Upper lobe of left lung (tissue), 4 donors: ENCODE measurements around the gene KATNA1.

Source experiments
- CTCF ChIP-seq, 6 experiments: fragments of 450-650 bp in 4 of 6; fragments of 200-600 bp in 2 of 6; sonication (generic) in 2 of 6; IDR thresholded peaks; one replicate each; pipeline ENCODE4 v1.5.1; 2016 to 2019; ENCODE audit warnings: antibody characterized with exemption in 6 of 6
- EP300 ChIP-seq, 4 donors: sonication (generic); formaldehyde crosslinking; IDR thresholded peaks; one replicate each; pipeline ENCODE4 v1.5.1; 2017; ENCODE audit warnings: antibody characterized with exemption in 4 of 4, control low read depth in 2 of 4
- POLR2A ChIP-seq, 4 donors: fragments of 450-650 bp; IDR thresholded peaks; one replicate each; pipeline ENCODE4 v1.5.1; 2016 to 2017; ENCODE audit warnings: antibody characterized with exemption in 4 of 4, mild to moderate bottlenecking in 2 of 4
- POLR2AphosphoS5 ChIP-seq, 2 donors: sonication (generic); formaldehyde crosslinking; IDR thresholded peaks; one replicate each; pipeline ENCODE4 v1.5.1; 2017; ENCODE audit warnings: antibody characterized with exemption in 2 of 2

- TF ChIP-seq EP300 (IDR thresholded peaks at IDR 0.05) (no peak), CTCF (IDR thresholded peaks at IDR 0.05) (no peak), POLR2A (IDR thresholded peaks at IDR 0.05) (no peak), POLR2AphosphoS5 (IDR thresholded peaks at IDR 0.05) (no peak)
Observed at GRCh38 chr6:149681209-149681608, 32.7 kb upstream of the KATNA1 start.
